ENCODE measurements around the gene HS6ST1. TPM values are rescaled to one million over a fixed set of nuclear protein-coding genes. Genes with fewer than 3 reads are reported as not detected.

The HS6ST1 gene
- total and polyA plus RNA-seq, 2 donors (not counting 1 experiment from before 2014, with no cell fraction given), result 16.6 to 59.9 TPM

DNA sequence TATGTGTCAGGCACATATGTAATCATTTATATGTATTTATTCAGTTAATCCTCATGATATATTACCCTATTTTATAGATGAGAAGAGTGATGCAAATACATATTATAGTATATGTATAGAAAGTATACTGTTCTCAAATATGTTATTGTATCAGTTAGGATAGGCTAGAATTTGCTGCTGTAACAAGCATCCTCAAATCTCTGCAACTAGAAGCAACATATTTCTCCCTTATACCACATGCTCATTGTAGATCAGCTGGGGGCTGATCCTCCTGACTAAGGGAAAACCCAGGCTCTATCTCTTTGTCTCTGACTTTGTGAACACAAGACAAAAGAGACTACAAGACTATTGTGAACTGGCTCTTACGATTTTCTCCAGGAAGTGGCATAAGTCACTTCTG, 24.8 kb upstream of the HS6ST1 start:
- no peaks in the 10 kb centered on the region for H3K36me3 ChIP-seq (ENCODE audit: control insufficient read depth, insufficient read depth, low read length)
- no peaks in the 10 kb centered on the region for H3K79me2 ChIP-seq (ENCODE audit: control insufficient read depth, insufficient read depth, low read length)
- H3K9me3 ChIP-seq (ENCODE audit: control insufficient read depth, insufficient read depth, low read depth, low read length), result no peaks in the 10 kb centered on the region
- no peak overlapping the region for H2AFZ ChIP-seq (ENCODE audit: low read length)
- H3K4me1 ChIP-seq (ENCODE audit: control insufficient read depth, extremely low read depth, insufficient read depth, low read length), result peaks cover 9% of the 10 kb centered on the region
- no peak overlapping the region for H3K9ac ChIP-seq (ENCODE audit: insufficient read depth, low read length)
- H3K27me3 ChIP-seq (ENCODE audit: control insufficient read depth, insufficient read depth, low read length), result no peaks in the 10 kb centered on the region
- H3K27ac ChIP-seq (ENCODE audit: insufficient read depth, low read length), result no peak overlapping the region
- TF ChIP-seq, protein P1, sequence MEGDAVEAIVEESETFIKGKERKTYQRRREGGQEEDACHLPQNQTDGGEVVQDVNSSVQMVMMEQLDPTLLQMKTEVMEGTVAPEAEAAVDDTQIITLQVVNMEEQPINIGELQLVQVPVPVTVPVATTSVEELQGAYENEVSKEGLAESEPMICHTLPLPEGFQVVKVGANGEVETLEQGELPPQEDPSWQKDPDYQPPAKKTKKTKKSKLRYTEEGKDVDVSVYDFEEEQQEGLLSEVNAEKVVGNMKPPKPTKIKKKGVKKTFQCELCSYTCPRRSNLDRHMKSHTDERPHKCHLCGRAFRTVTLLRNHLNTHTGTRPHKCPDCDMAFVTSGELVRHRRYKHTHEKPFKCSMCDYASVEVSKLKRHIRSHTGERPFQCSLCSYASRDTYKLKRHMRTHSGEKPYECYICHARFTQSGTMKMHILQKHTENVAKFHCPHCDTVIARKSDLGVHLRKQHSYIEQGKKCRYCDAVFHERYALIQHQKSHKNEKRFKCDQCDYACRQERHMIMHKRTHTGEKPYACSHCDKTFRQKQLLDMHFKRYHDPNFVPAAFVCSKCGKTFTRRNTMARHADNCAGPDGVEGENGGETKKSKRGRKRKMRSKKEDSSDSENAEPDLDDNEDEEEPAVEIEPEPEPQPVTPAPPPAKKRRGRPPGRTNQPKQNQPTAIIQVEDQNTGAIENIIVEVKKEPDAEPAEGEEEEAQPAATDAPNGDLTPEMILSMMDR (conservative IDR thresholded peaks at IDR 0.05 in 1 of 2, IDR thresholded peaks at IDR 0.05 in 1 of 2; ENCODE audit: low read depth in 1 of 2, low read length in 2 of 2), result no peak
- no peak for TF ChIP-seq EZH2 (IDR thresholded peaks at IDR 0.05; ENCODE audit: low read length, missing control alignments)
- H4K20me1 ChIP-seq (ENCODE audit: control insufficient read depth, extremely low read depth, insufficient read depth, low read length), result no peaks in the 10 kb centered on the region
- H3K4me3 ChIP-seq (replicated peaks in 1 of 4; ENCODE audit: control extremely low read depth in 1 of 4, insufficient read depth in 1 of 4, low read depth in 3 of 4, low read length in 4 of 4), result no peak overlapping the region
- DNase-seq (ENCODE audit: low read depth in 2 of 2), result no peak
- no peak overlapping the region for H3K4me2 ChIP-seq (ENCODE audit: extremely low read depth, insufficient read depth, low read length)

DNA sequence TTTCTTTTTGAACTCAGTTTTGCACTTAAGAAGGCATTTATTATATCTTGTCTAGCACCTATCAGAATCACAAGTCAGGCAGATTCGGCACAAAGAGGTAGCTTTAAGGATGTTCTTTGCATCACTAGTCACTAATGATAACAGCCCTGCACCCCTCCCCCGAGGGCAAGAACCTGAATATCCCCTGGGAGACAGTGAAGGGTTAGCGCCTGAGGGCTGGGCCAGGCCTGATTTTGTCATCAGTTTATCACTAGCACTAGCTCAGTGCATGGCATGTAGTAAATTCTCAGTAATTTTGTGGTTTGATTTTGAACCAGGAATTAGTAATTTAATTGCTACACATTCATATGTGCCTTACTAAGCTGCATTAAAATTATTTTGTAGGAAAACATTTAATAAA, 23.9 kb upstream of the HS6ST1 start:
- no peaks in the 10 kb centered on the region for H3K79me2 ChIP-seq (ENCODE audit: control insufficient read depth, insufficient read depth, low read length)
- TF ChIP-seq, protein P1 (conservative IDR thresholded peaks at IDR 0.05 in 1 of 2, IDR thresholded peaks at IDR 0.05 in 1 of 2; ENCODE audit: low read depth in 1 of 2, low read length in 2 of 2), result no peak
- no peak for TF ChIP-seq EZH2 (IDR thresholded peaks at IDR 0.05; ENCODE audit: low read length, missing control alignments)
- H3K27ac ChIP-seq (ENCODE audit: insufficient read depth, low read length), result no peak overlapping the region
- no peak overlapping the region for H3K4me3 ChIP-seq (replicated peaks in 1 of 4; ENCODE audit: control extremely low read depth in 1 of 4, insufficient read depth in 1 of 4, low read depth in 3 of 4, low read length in 4 of 4)
- no peak for DNase-seq (ENCODE audit: low read depth in 2 of 2)
- H4K20me1 ChIP-seq (ENCODE audit: control insufficient read depth, extremely low read depth, insufficient read depth, low read length), result no peaks in the 10 kb centered on the region
- no peaks in the 10 kb centered on the region for H3K36me3 ChIP-seq (ENCODE audit: control insufficient read depth, insufficient read depth, low read length)
- no peaks in the 10 kb centered on the region for H3K9me3 ChIP-seq (ENCODE audit: control insufficient read depth, insufficient read depth, low read depth, low read length)
- no peak overlapping the region for H3K4me2 ChIP-seq (ENCODE audit: extremely low read depth, insufficient read depth, low read length)
- peaks cover 1% of the 10 kb centered on the region for H3K4me1 ChIP-seq (ENCODE audit: control insufficient read depth, extremely low read depth, insufficient read depth, low read length)
- no peak overlapping the region for H2AFZ ChIP-seq (ENCODE audit: low read length)
- no peak overlapping the region for H3K9ac ChIP-seq (ENCODE audit: insufficient read depth, low read length)
- H3K27me3 ChIP-seq (ENCODE audit: control insufficient read depth, insufficient read depth, low read length), result no peaks in the 10 kb centered on the region

DNA sequence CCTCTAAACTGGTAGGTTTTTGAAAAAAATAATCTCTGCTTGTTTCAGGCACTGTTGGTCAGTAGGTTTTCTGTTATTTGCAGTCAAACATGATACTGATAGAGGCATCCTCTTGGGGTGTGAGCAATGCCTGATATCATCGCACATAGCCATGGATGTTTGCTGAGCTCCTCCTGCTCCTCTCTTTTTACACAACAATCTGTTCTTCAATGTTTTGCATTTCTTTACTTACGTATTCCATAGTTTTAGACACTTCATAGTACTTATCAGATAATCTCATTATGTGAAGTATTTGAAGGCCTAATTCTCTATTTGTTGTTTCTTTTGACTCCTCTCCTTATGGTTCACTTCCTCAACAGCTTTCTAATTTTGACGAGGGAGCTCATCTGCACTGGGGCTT, 23.0 kb upstream of the HS6ST1 start:
- no peak overlapping the region for H3K9ac ChIP-seq (ENCODE audit: insufficient read depth, low read length)
- DNase-seq (ENCODE audit: low read depth in 2 of 2), result no peak
- H3K36me3 ChIP-seq (ENCODE audit: control insufficient read depth, insufficient read depth, low read length), result no peaks in the 10 kb centered on the region
- no peaks in the 10 kb centered on the region for H3K4me1 ChIP-seq (ENCODE audit: control insufficient read depth, extremely low read depth, insufficient read depth, low read length)
- no peak overlapping the region for H3K4me2 ChIP-seq (ENCODE audit: extremely low read depth, insufficient read depth, low read length)
- H4K20me1 ChIP-seq (ENCODE audit: control insufficient read depth, extremely low read depth, insufficient read depth, low read length), result no peaks in the 10 kb centered on the region
- H3K4me3 ChIP-seq (replicated peaks in 1 of 4; ENCODE audit: control extremely low read depth in 1 of 4, insufficient read depth in 1 of 4, low read depth in 3 of 4, low read length in 4 of 4), result no peak overlapping the region
- no peak overlapping the region for H2AFZ ChIP-seq (ENCODE audit: low read length)
- H3K27me3 ChIP-seq (ENCODE audit: control insufficient read depth, insufficient read depth, low read length), result no peaks in the 10 kb centered on the region
- no peaks in the 10 kb centered on the region for H3K9me3 ChIP-seq (ENCODE audit: control insufficient read depth, insufficient read depth, low read depth, low read length)
- H3K79me2 ChIP-seq (ENCODE audit: control insufficient read depth, insufficient read depth, low read length), result no peaks in the 10 kb centered on the region
- H3K27ac ChIP-seq (ENCODE audit: insufficient read depth, low read length), result no peak overlapping the region
- TF ChIP-seq, protein P1 (conservative IDR thresholded peaks at IDR 0.05 in 1 of 2, IDR thresholded peaks at IDR 0.05 in 1 of 2; ENCODE audit: low read depth in 1 of 2, low read length in 2 of 2), result no peak
